B cell (primary cell): ENCODE results near the gene SNAP47. TPM values are rescaled to one million over a fixed set of nuclear protein-coding genes. Genes with fewer than 3 reads are reported as not detected.

ENCODE experiments used
- ATAC-seq: fragments of 200-7000 bp; cut with Tn5 transposase; one replicate; pipeline ENCODE4 v1.10.0; 2021; ENCODE audit warnings: low read depth, mild to moderate bottlenecking, moderate number of reproducible peaks, moderate library complexity
- CTCF ChIA-PET: fragments of 350-600 bp; sonication (Branson Sonifier 250); formaldehyde crosslinking; loops from one replicate; lab custom pipeline; 2021; ENCODE audit warnings: antibody characterized with exemption, inconsistent platforms; lab: Charles Lee
- POLR2A ChIA-PET: fragments of 350-600 bp; sonication (Branson Sonifier 250); formaldehyde crosslinking; loops from one replicate; lab custom pipeline; 2021; ENCODE audit warnings: antibody characterized with exemption; lab: Charles Lee
- DNase-seq: peaks from one replicate; pipeline ENCODE4 v3.0.0; 2013
- H2AFZ ChIP-seq: 2 replicates; pipeline ENCODE4 v1.6.1; 2012; ENCODE audit warnings: mild to moderate bottlenecking, low read depth, low read length; ENCODE audit not compliant: insufficient read depth, poor library complexity, severe bottlenecking
- H3K27ac ChIP-seq, 2 donors: 1 replicate in 1 of 2; 2 replicates in 1 of 2; pipeline ENCODE4 v1.5.1; 2012 to 2013; ENCODE audit warnings: low read length in 2 of 2, mild to moderate bottlenecking in 2 of 2, moderate library complexity in 1 of 2
- H3K27me3 ChIP-seq, 4 experiments: fragments of 200-600 bp in 1 of 4; sonication (generic) in 1 of 4; replicated peaks in 1 of 4; 1 replicate in 2 of 4; 2 replicates in 2 of 4; pipeline versions ENCODE4 v1.6.1 to v1.7.0; 2013 to 2016; ENCODE audit warnings: low read length in 3 of 4, mild to moderate bottlenecking in 2 of 4, mixed read lengths in 1 of 4, moderate library complexity in 1 of 4; ENCODE audit not compliant: insufficient read depth in 4 of 4, control insufficient read depth in 3 of 4; ENCODE audit errors: control extremely low read depth in 1 of 4
- H3K36me3 ChIP-seq, 2 experiments: replicated peaks in 1 of 2; 1 replicate in 1 of 2; 2 replicates in 1 of 2; pipeline versions ENCODE4 v1.6.1 to v1.7.1; 2013; ENCODE audit warnings: low read length in 1 of 2; ENCODE audit not compliant: insufficient read depth in 2 of 2, control insufficient read depth in 1 of 2; ENCODE audit errors: control extremely low read depth in 1 of 2, extremely low read depth in 1 of 2
- H3K4me1 ChIP-seq, 2 donors: fragments of 200-600 bp in 1 of 2; sonication (generic) in 1 of 2; 1 replicate in 1 of 2; 2 replicates in 1 of 2; pipeline versions ENCODE4 v1.5.1 to v1.6.1; 2013 to 2017; ENCODE audit warnings: low read length in 2 of 2; ENCODE audit not compliant: control insufficient read depth in 2 of 2, insufficient read depth in 2 of 2
- H3K4me2 ChIP-seq: replicated peaks from 2 replicates; pipeline ENCODE3; 2012; ENCODE audit warnings: mild to moderate bottlenecking, low read depth, low read length; ENCODE audit not compliant: poor library complexity, severe bottlenecking
- H3K4me3 ChIP-seq, 5 experiments: fragments of 200-600 bp in 1 of 5; sonication (generic) in 1 of 5; 1 replicate in 3 of 5; 2 replicates in 2 of 5; pipeline versions ENCODE4 v1.5.1 to v1.7.0; 2011 to 2016; ENCODE audit warnings: low read length in 4 of 5, mild to moderate bottlenecking in 4 of 5, low read depth in 2 of 5, control low read depth in 1 of 5, moderate library complexity in 1 of 5; ENCODE audit not compliant: insufficient read depth in 1 of 5; ENCODE audit errors: control extremely low read depth in 1 of 5, extremely low read depth in 1 of 5
- H3K79me2 ChIP-seq: fragments of 200-600 bp; sonication (generic); one replicate; pipeline ENCODE4 v1.6.0; 2016; ENCODE audit warnings: low read length; ENCODE audit not compliant: control insufficient read depth, insufficient read depth
- H3K9ac ChIP-seq: fragments of 200-600 bp; sonication (generic); 2 replicates; pipeline ENCODE4 v1.6.1; 2017; ENCODE audit warnings: mild to moderate bottlenecking, low read length, moderate library complexity
- H3K9me3 ChIP-seq, 3 donors: one replicate each; pipeline versions ENCODE4 v1.6.1 to v1.7.1; 2013; ENCODE audit warnings: low read length in 2 of 3; ENCODE audit not compliant: control insufficient read depth in 2 of 3, insufficient read depth in 1 of 3; ENCODE audit errors: control extremely low read depth in 1 of 3
- H4K20me1 ChIP-seq: 2 replicates; pipeline ENCODE4 v1.6.0; 2012; ENCODE audit warnings: mild to moderate bottlenecking, low read length; ENCODE audit not compliant: insufficient read depth, control insufficient read depth, poor library complexity, severe bottlenecking
- H3K27ac Mint-ChIP-seq: one replicate; pipeline ENCODE4 v1.8.0; 2021; ENCODE audit warnings: mixed read lengths
- H3K27me3 Mint-ChIP-seq: one replicate; pipeline ENCODE4 v1.8.0; 2021; ENCODE audit warnings: mixed read lengths
- H3K4me1 Mint-ChIP-seq: one replicate; pipeline ENCODE4 v1.8.0; 2021; ENCODE audit warnings: mixed read lengths
- H3K4me3 Mint-ChIP-seq: one replicate; pipeline ENCODE4 v1.8.0; 2021; ENCODE audit warnings: mixed read lengths
- H3K9me3 Mint-ChIP-seq: one replicate; pipeline ENCODE4 v1.8.0; 2022; ENCODE audit warnings: mixed read lengths; ENCODE audit not compliant: insufficient read depth
- EZH2 ChIP-seq: IDR thresholded peaks from 2 replicates; pipeline ENCODE4 v1.6.1; 2012; ENCODE audit warnings: borderline replicate concordance, low read depth, mild to moderate bottlenecking, moderate library complexity, low read length; ENCODE audit not compliant: insufficient read depth, poor library complexity, severe bottlenecking
- WGBS: methylation state at CpG from one replicate; pipeline ENCODE4 v1.1.5; 2013; ENCODE audit warnings: missing lambda C conversion rate; ENCODE audit not compliant: insufficient coverage; 5-methylcytosine and 5-hydroxymethylcytosine counted together
- intact Hi-C: fragments of 100-400 bp; cut with micrococcal nuclease; formaldehyde crosslinking; loops from one replicate; pipeline ENCODE4 v1.10.0; 2022
- polyA plus RNA-seq: library from polyadenylated mRNA; depleted of rRNA; stranded (reverse); fragments of >200 nt; gene quantifications from 2 replicates; pipeline ENCODE4 v1.2.3, GENCODE V29; 2012
- total RNA-seq, 2 donors: library from RNA; stranded (reverse); fragments of 120-200 nt in 1 of 2; gene quantifications; 1 replicate in 1 of 2; 2 replicates in 1 of 2; pipeline versions ENCODE4 v1.2.3 to v1.2.4, GENCODE V29; 2013 to 2022
- TF ChIP-seq, protein P1 (sequence below): fragments of 200-600 bp; IDR thresholded peaks from one replicate; pipeline ENCODE4 v1.8.0; 2022; ENCODE audit warnings: antibody characterized with exemption, mild to moderate bottlenecking

SNAP47 gene
- total and polyA plus RNA-seq, 2 donors (not counting 1 experiment from before 2014, with no cell fraction given): 25.6 to 34.9 TPM

GRCh38 chr1:227761621-227762230 lies 26.5 kb downstream of the SNAP47 start:
- Histone ChIP-seq H2AFZ (no peak overlapping the region), H3K9ac (no peak overlapping the region), H3K4me3 (no peak overlapping the region), H3K9me3 (no peaks in the 10 kb centered on the region), H4K20me1 (peaks cover 35% of the 10 kb centered on the region), H3K27me3 (no peaks in the 10 kb centered on the region), H3K27ac (no peak overlapping the region), H3K4me2 (no peak overlapping the region), H3K36me3 (peaks cover 0 to 41% of the 10 kb centered on the region in 2 experiments), H3K4me1 (peaks cover 3 to 21% of the 10 kb centered on the region in 2 donors), H3K79me2 (peaks cover 15% of the 10 kb centered on the region)
- H3K4me3 Mint-ChIP-seq: no peak overlapping the region
- no peak for DNase-seq
- no peak for ATAC-seq
- ChIA-PET CTCF (interaction anchor here (0.6 to 6.5 kb wide), 11 partner anchors 9 to 756 kb away, joined by 3 to 45 read pairs (median 4); no protein-coding TSS in a partner anchor), POLR2A (no interaction called here)
- H3K4me1 Mint-ChIP-seq: peaks cover 15% of the 10 kb centered on the region
- WGBS: 88% methylated on average over 17 of the region's 17 CpGs
- H3K27me3 Mint-ChIP-seq: no peaks in the 10 kb centered on the region
- TF ChIP-seq, protein P1, sequence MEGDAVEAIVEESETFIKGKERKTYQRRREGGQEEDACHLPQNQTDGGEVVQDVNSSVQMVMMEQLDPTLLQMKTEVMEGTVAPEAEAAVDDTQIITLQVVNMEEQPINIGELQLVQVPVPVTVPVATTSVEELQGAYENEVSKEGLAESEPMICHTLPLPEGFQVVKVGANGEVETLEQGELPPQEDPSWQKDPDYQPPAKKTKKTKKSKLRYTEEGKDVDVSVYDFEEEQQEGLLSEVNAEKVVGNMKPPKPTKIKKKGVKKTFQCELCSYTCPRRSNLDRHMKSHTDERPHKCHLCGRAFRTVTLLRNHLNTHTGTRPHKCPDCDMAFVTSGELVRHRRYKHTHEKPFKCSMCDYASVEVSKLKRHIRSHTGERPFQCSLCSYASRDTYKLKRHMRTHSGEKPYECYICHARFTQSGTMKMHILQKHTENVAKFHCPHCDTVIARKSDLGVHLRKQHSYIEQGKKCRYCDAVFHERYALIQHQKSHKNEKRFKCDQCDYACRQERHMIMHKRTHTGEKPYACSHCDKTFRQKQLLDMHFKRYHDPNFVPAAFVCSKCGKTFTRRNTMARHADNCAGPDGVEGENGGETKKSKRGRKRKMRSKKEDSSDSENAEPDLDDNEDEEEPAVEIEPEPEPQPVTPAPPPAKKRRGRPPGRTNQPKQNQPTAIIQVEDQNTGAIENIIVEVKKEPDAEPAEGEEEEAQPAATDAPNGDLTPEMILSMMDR: no peak
- no peak for TF ChIP-seq EZH2
- H3K9me3 Mint-ChIP-seq: no peaks in the 10 kb centered on the region
- intact Hi-C loops: loop anchor here (1.0 kb wide), 2 partner anchors 27 to 193 kb away; no protein-coding TSS in a partner anchor
- H3K27ac Mint-ChIP-seq: no peak overlapping the region

GRCh38 chr1:227762231-227762911 lies 27.1 kb downstream of the SNAP47 start:
- Histone ChIP-seq H2AFZ (no peak overlapping the region), H3K27ac (no peak overlapping the region), H3K27me3 (no peaks in the 10 kb centered on the region), H3K4me1 (peaks cover 3 to 23% of the 10 kb centered on the region in 2 donors), H3K36me3 (peaks cover 0 to 45% of the 10 kb centered on the region in 2 experiments), H3K9ac (no peak overlapping the region), H3K79me2 (peaks cover 15% of the 10 kb centered on the region), H3K4me2 (peak overlapping the region; percentile 39), H4K20me1 (peaks cover 35% of the 10 kb centered on the region), H3K9me3 (no peaks in the 10 kb centered on the region), H3K4me3 (no peak overlapping the region)
- TF ChIP-seq EZH2: no peak
- TF ChIP-seq, protein P1: peak; percentile 89
- ChIA-PET POLR2A (no interaction called here), CTCF (interaction anchor here (0.7 to 6.5 kb wide), 15 partner anchors 8 to 753 kb away, joined by 3 to 45 read pairs (median 4); no protein-coding TSS in a partner anchor)
- ATAC-seq: peak; percentile 94
- H3K27ac Mint-ChIP-seq: no peak overlapping the region
- no peaks in the 10 kb centered on the region for H3K9me3 Mint-ChIP-seq
- intact Hi-C loops: loop anchor here (1.0 kb wide), 2 partner anchors 26 to 192 kb away; no protein-coding TSS in a partner anchor
- WGBS: 19% methylated on average over 21 of the region's 22 CpGs
- H3K4me3 Mint-ChIP-seq: no peak overlapping the region
- DNase-seq: peak; percentile 79
- no peaks in the 10 kb centered on the region for H3K27me3 Mint-ChIP-seq
- H3K4me1 Mint-ChIP-seq: peaks cover 19% of the 10 kb centered on the region
